ENCODE data around the gene PLCH2.

DNA sequence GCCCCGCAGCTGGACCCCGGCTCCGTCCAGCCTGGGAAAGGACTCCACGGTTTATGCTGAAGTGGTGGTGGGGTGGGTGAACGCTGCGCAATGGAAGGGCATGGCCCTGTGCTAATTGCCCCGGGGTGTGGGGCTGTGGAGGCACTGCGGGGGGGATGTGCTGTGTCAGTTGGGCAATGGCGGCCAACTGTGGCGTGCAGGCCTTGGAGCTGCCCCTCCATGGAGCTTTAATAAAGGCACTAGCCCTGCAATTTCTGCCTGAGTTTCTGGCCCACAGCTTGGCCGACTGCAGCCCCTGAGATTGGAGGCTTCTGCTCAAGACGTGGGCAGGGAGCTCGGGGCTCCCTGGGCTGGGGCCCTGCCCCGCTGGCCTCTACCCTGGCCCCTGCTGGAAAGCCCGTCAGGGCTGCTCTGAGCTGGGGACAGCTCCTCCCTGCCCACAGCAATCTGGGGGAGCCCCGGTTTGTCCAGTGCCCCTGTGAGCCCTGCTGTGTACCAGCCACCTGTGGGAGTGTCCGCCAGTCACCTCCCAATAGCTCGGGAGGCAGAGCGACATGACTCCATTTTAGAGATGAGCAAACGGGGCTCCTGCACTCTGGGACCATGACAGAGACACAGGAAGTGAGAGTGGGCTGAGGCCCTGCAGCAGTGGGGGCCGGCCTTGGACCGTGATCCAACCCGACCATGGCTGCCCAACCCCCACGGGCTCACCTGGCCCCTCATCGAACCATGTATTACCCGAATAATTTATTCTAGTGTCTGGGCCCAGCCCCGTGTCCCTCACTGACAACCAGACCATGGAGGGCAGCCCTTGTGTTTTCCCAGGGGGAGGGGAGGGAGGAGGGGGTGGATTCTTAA is 71.3 kb downstream of the PLCH2 start:
- TF ChIP-seq POLR2AphosphoS5 (IDR thresholded peaks at IDR 0.05; ENCODE audit: control insufficient read depth, insufficient read depth, low read depth, low read length) (no peak), NR2C2 (CRISPR knock-in tag; IDR thresholded peaks at IDR 0.05) (no peak), NR2C2 (tag; IDR thresholded peaks at IDR 0.05) (no peak), BDP1 (IDR thresholded peaks at IDR 0.05; ENCODE audit: insufficient read depth, insufficient read length) (no peak), MEIS2 (IDR thresholded peaks at IDR 0.05; ENCODE audit: partially characterized antibody) (no peak), RBBP5 (IDR thresholded peaks at IDR 0.05; ENCODE audit: borderline replicate concordance, insufficient read depth, low read length, poor library complexity, severe bottlenecking) (peak; percentile 10), SIRT6 (IDR thresholded peaks at IDR 0.05; ENCODE audit: low read depth, low read length) (no peak), EGR1 (conservative IDR thresholded peaks at IDR 0.05) (no peak), GTF2F1 (IDR thresholded peaks at IDR 0.05; ENCODE audit: low read depth, low read length) (no peak), ZNF217 (CRISPR knock-in tag; IDR thresholded peaks at IDR 0.05) (no peak)
- TF ChIP-seq, protein P1, sequence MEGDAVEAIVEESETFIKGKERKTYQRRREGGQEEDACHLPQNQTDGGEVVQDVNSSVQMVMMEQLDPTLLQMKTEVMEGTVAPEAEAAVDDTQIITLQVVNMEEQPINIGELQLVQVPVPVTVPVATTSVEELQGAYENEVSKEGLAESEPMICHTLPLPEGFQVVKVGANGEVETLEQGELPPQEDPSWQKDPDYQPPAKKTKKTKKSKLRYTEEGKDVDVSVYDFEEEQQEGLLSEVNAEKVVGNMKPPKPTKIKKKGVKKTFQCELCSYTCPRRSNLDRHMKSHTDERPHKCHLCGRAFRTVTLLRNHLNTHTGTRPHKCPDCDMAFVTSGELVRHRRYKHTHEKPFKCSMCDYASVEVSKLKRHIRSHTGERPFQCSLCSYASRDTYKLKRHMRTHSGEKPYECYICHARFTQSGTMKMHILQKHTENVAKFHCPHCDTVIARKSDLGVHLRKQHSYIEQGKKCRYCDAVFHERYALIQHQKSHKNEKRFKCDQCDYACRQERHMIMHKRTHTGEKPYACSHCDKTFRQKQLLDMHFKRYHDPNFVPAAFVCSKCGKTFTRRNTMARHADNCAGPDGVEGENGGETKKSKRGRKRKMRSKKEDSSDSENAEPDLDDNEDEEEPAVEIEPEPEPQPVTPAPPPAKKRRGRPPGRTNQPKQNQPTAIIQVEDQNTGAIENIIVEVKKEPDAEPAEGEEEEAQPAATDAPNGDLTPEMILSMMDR (IDR thresholded peaks at IDR 0.05 in 2 of 3, conservative IDR thresholded peaks at IDR 0.05 in 1 of 3; ENCODE audit: insufficient read depth in 2 of 3, low read depth in 1 of 3, low read length in 3 of 3), result no peak
- TF ChIP-seq, protein P2, sequence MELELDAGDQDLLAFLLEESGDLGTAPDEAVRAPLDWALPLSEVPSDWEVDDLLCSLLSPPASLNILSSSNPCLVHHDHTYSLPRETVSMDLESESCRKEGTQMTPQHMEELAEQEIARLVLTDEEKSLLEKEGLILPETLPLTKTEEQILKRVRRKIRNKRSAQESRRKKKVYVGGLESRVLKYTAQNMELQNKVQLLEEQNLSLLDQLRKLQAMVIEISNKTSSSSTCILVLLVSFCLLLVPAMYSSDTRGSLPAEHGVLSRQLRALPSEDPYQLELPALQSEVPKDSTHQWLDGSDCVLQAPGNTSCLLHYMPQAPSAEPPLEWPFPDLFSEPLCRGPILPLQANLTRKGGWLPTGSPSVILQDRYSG (tag; conservative IDR thresholded peaks at IDR 0.05; ENCODE audit: low read depth), result no peak
- TF ChIP-seq, protein P3, sequence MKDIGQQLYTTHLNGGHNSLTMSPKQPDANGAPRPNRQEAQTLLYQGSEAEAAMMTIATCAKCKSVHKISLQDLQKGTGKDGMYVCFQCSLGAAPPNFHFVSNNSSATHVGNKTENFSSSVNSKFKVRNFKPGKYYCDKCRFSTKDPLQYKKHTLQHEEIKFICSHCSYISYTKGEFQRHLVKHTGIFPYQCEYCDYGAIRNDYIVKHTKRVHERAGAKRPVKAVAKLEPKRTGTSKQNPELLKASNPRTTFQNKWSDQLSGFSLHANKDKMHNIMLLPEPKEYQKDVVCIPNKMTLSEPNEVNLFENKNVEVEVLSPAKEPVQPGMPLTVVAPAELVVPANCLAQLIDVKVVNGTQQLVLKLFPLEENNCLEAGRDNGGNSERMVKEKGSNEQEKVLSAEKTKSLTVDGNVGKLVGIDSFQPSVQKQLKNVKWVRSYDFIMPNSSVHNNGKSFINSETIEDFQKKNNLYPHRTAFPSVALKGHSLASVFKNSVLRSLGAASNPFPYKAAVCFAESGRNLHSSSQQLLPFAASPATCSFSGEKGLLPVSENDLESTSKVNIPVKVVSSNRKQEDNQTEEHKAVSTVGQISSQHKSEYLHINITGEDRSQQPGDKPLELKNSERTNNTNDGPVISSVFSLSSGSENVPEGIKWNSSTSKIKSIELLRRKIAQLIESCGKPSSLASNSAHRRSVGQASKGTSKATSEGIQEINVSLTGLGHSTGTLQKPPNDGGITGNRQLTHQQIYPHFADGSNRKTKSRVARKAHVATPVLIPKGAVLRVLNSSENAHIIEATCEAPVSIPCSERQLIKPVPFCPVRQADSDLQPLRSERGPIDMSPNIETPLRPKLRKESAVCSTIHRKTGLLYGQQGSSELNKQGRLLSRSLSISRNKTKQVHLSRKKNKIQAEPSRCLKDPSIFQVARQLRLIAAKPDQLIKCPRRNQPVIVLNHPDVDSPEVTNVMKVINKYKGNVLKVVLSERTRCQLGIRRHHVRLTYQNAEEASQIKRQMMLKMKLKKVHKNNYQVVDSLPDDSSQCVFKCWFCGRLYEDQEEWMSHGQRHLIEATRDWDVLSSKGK (CRISPR knock-in tag; IDR thresholded peaks at IDR 0.05), result no peak
- TF ChIP-seq, protein P4, sequence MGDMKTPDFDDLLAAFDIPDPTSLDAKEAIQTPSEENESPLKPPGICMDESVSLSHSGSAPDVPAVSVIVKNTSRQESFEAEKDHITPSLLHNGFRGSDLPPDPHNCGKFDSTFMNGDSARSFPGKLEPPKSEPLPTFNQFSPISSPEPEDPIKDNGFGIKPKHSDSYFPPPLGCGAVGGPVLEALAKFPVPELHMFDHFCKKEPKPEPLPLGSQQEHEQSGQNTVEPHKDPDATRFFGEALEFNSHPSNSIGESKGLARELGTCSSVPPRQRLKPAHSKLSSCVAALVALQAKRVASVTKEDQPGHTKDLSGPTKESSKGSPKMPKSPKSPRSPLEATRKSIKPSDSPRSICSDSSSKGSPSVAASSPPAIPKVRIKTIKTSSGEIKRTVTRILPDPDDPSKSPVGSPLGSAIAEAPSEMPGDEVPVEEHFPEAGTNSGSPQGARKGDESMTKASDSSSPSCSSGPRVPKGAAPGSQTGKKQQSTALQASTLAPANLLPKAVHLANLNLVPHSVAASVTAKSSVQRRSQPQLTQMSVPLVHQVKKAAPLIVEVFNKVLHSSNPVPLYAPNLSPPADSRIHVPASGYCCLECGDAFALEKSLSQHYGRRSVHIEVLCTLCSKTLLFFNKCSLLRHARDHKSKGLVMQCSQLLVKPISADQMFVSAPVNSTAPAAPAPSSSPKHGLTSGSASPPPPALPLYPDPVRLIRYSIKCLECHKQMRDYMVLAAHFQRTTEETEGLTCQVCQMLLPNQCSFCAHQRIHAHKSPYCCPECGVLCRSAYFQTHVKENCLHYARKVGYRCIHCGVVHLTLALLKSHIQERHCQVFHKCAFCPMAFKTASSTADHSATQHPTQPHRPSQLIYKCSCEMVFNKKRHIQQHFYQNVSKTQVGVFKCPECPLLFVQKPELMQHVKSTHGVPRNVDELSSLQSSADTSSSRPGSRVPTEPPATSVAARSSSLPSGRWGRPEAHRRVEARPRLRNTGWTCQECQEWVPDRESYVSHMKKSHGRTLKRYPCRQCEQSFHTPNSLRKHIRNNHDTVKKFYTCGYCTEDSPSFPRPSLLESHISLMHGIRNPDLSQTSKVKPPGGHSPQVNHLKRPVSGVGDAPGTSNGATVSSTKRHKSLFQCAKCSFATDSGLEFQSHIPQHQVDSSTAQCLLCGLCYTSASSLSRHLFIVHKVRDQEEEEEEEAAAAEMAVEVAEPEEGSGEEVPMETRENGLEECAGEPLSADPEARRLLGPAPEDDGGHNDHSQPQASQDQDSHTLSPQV (IDR thresholded peaks at IDR 0.05), result 0 out of 2 replicates have a peak, but pooled peaks have one; percentile 35
